Activated CD4-positive, alpha-beta T cell treated with anti-CD3 and anti-CD28 coated beads for 36 hours (primary cell): ENCODE data around the gene BCKDK. TPM values are rescaled to one million over a fixed set of nuclear protein-coding genes. Genes with fewer than 3 reads are reported as not detected.
A peak's percentile ranks its signal among the peaks of the same experiment; 100 is the strongest.

ENCODE experiments used
- ATAC-seq: fragments of 200-7000 bp; cut with Tn5 transposase; one replicate; pipeline ENCODE4 v1.10.0; 2021; ENCODE audit warnings: mild to moderate bottlenecking, moderate library complexity
- CTCF ChIA-PET: fragments of 350-600 bp; sonication (Branson Sonifier 250); formaldehyde crosslinking; loops from one replicate; lab custom pipeline; 2021; ENCODE audit warnings: antibody characterized with exemption; lab: Charles Lee
- POLR2A ChIA-PET: fragments of 350-600 bp; sonication (Branson Sonifier 250); formaldehyde crosslinking; loops from one replicate; lab custom pipeline; 2021; ENCODE audit warnings: antibody characterized with exemption, inconsistent platforms; lab: Charles Lee
- DNase-seq: peaks from one replicate; pipeline ENCODE4 v3.0.0-alpha.2; 2020
- H3K27ac Mint-ChIP-seq: one replicate; pipeline ENCODE4 v1.8.0; 2021; ENCODE audit warnings: mixed read lengths
- H3K27me3 Mint-ChIP-seq: one replicate; pipeline ENCODE4 v1.8.0; 2021; ENCODE audit warnings: mixed read lengths
- H3K36me3 Mint-ChIP-seq: one replicate; pipeline ENCODE4 v1.8.0; 2021; ENCODE audit warnings: low read depth, mixed read lengths
- H3K4me1 Mint-ChIP-seq: one replicate; pipeline ENCODE4 v1.8.0; 2021; ENCODE audit warnings: mixed read lengths
- H3K4me3 Mint-ChIP-seq: one replicate; pipeline ENCODE4 v1.8.0; 2021; ENCODE audit warnings: mild to moderate bottlenecking, moderate library complexity, mixed read lengths
- H3K9me3 Mint-ChIP-seq: one replicate; pipeline ENCODE4 v1.8.0; 2021; ENCODE audit warnings: low read depth, mixed read lengths
- intact Hi-C, 2 experiments: fragments of 100-400 bp; cut with DNase I in 1 of 2; cut with micrococcal nuclease in 1 of 2; formaldehyde crosslinking; loops; one replicate each; pipeline versions ENCODE4 v1.14.2 to v1.15.1; 2022 to 2024; cut with DNase I, micrococcal nuclease
- total RNA-seq, 2 experiments: library from RNA; stranded (reverse); gene quantifications; one replicate each; pipeline ENCODE4 v1.2.3, GENCODE V29; 2021

Gene BCKDK
- total RNA-seq, 2 experiments from 2014 or later = 50.0 to 53.3 TPM

- DNase-seq (peak; percentile 95), ATAC-seq (peak; percentile 53)
- H3K9me3 Mint-ChIP-seq = no peaks in the 10 kb centered on the region
- intact Hi-C loops = loop anchor here (1.0 to 5.0 kb wide), 9 partner anchors 77 to 801 kb away; partner anchors contain the start of genes FBRS (in 1 of the 2), FUS (in 1 of the 2), PHKG2 (in 1 of the 2) and RUSF1 (in 1 of the 2)
- H3K4me3 Mint-ChIP-seq = peak overlapping the region; percentile 97
- H3K4me1 Mint-ChIP-seq = peaks cover 34% of the 10 kb centered on the region
- H3K27me3 Mint-ChIP-seq = no peaks in the 10 kb centered on the region
- H3K36me3 Mint-ChIP-seq = peaks cover 29% of the 10 kb centered on the region
- POLR2A ChIA-PET = interaction anchor here (0.6 to 1.8 kb wide), 15 partner anchors 12 to 326 kb away, joined by 3 to 23 read pairs (median 4); partner anchors contain the start of genes FUS, KAT8, PHKG2 and STX4
- peak overlapping the region; percentile 98 for H3K27ac Mint-ChIP-seq
- CTCF ChIA-PET = interaction anchor here (0.6 to 2.3 kb wide), 12 partner anchors 10 to 796 kb away, joined by 3 to 15 read pairs (median 3); partner anchors contain the start of genes KAT8, STX4 and VKORC1
These were observed 34.8 kb upstream of the BCKDK start for GRCh38 chr16:31073142-31073969.

GRCh38 chr16:31073970-31074813 is 34.0 kb upstream of the BCKDK start, which contains the start of the genes ZNF646 and ZNF668:
ZNF646 (plus strand) TSS chr16:31074422; CDS start chr16:31076325, 1,903 bp downstream.
ZNF668 (minus strand) TSS chr16:31074240; CDS start chr16:31064459, 9,781 bp downstream.
- peaks cover 30% of the 10 kb centered on the region for H3K4me1 Mint-ChIP-seq
- H3K9me3 Mint-ChIP-seq = no peaks in the 10 kb centered on the region
- POLR2A ChIA-PET = interaction anchor here (0.6 to 1.8 kb wide), 14 partner anchors 11 to 326 kb away, joined by 3 to 23 read pairs (median 4); partner anchors contain the start of genes FUS, KAT8, PHKG2 and STX4
- peak within 1 kb of the TSS; percentile 97 for H3K4me3 Mint-ChIP-seq
- no peaks in the 10 kb centered on the region for H3K27me3 Mint-ChIP-seq
- H3K27ac Mint-ChIP-seq = peak within 1 kb of the TSS; percentile 98
- intact Hi-C loops = loop anchor here (1.0 to 5.0 kb wide), 26 partner anchors 20 to 801 kb away; partner anchors contain the start of genes ARMC5 (in 2 of the 2), FUS (in 2 of the 2), KAT8 (in 2 of the 2) and SETD1A (in 2 of the 2)
- CTCF ChIA-PET = interaction anchor here (0.6 to 2.3 kb wide), 13 partner anchors 11 to 795 kb away, joined by 3 to 15 read pairs (median 3); partner anchors contain the start of genes KAT8, STX4 and VKORC1
- H3K36me3 Mint-ChIP-seq = peaks cover 37% of the 10 kb centered on the region
- DNase-seq = peak; percentile 99
- ATAC-seq = peak; percentile 83

- peak overlapping the region; percentile 98 for H3K27ac Mint-ChIP-seq
- intact Hi-C loops = loop anchor here (1.0 to 5.0 kb wide), 19 partner anchors 20 to 627 kb away; partner anchors contain the start of genes ARMC5 (in 2 of the 2), KAT8 (in 2 of the 2), SETD1A (in 2 of the 2) and VKORC1 (in 2 of the 2)
- H3K36me3 Mint-ChIP-seq = peaks cover 38% of the 10 kb centered on the region
- no peak for DNase-seq
- no peaks in the 10 kb centered on the region for H3K27me3 Mint-ChIP-seq
- ATAC-seq = no peak
- H3K4me3 Mint-ChIP-seq = peak overlapping the region; percentile 97
- CTCF ChIA-PET = interaction anchor here (0.9 to 2.3 kb wide), 7 partner anchors 20 to 794 kb away, joined by 3 to 15 read pairs (median 7); partner anchors contain the start of genes KAT8, STX4 and VKORC1
- no peaks in the 10 kb centered on the region for H3K9me3 Mint-ChIP-seq
- POLR2A ChIA-PET = interaction anchor here (0.6 to 1.8 kb wide), 11 partner anchors 11 to 144 kb away, joined by 3 to 23 read pairs (median 4); partner anchors contain the start of genes FUS, KAT8 and STX4
- peaks cover 28% of the 10 kb centered on the region for H3K4me1 Mint-ChIP-seq
These were observed 33.4 kb upstream of the BCKDK start for GRCh38 chr16:31074814-31075183.

- ChIA-PET POLR2A (no interaction called here), CTCF (interaction anchor here (0.7 kb wide), 1 partner anchor 41 kb away, joined by 5 read pairs; the partner anchor contains the start of gene KAT8)
- intact Hi-C loops = no loop called here
- no peak overlapping the region for H3K27ac Mint-ChIP-seq
- ATAC-seq (no peak), DNase-seq (no peak)
- peaks cover 44% of the 10 kb centered on the region for H3K36me3 Mint-ChIP-seq
- no peaks in the 10 kb centered on the region for H3K9me3 Mint-ChIP-seq
- peaks cover 32% of the 10 kb centered on the region for H3K4me1 Mint-ChIP-seq
- no peaks in the 10 kb centered on the region for H3K27me3 Mint-ChIP-seq
- peak overlapping the region; percentile 97 for H3K4me3 Mint-ChIP-seq
These were observed 31.9 kb upstream of the BCKDK start for GRCh38 chr16:31076319-31076718.

GRCh38 chr16:31077024-31077423 is 31.2 kb upstream of the BCKDK start:
- no peaks in the 10 kb centered on the region for H3K27me3 Mint-ChIP-seq

GRCh38 chr16:31077592-31078396 is 30.4 kb upstream of the BCKDK start:
- intact Hi-C loops = no loop called here
- H3K27me3 Mint-ChIP-seq = no peaks in the 10 kb centered on the region

More at GRCh38 chr16:31077024-31077423, 31.2 kb upstream of the BCKDK start:
- Mint-ChIP-seq H3K4me1 (peaks cover 27% of the 10 kb centered on the region), H3K27ac (no peak overlapping the region), H3K4me3 (no peak overlapping the region), H3K36me3 (peaks cover 43% of the 10 kb centered on the region), H3K9me3 (no peaks in the 10 kb centered on the region)
- intact Hi-C loops = no loop called here
- no peak for ATAC-seq
- CTCF ChIA-PET = interaction anchor here (1.3 kb wide), 1 partner anchor 95 kb away, joined by 5 read pairs; no protein-coding TSS in a partner anchor
- POLR2A ChIA-PET = no interaction called here
- no peak for DNase-seq

GRCh38 chr16:31078597-31079341 is 29.4 kb upstream of the BCKDK start:
- Mint-ChIP-seq H3K27me3 (no peaks in the 10 kb centered on the region), H3K27ac (no peak overlapping the region), H3K4me3 (no peak overlapping the region), H3K36me3 (peaks cover 38% of the 10 kb centered on the region), H3K9me3 (no peaks in the 10 kb centered on the region), H3K4me1 (peaks cover 25% of the 10 kb centered on the region)
- ChIA-PET POLR2A (interaction anchor here (0.6 kb wide), 1 partner anchor 13 kb away, joined by 4 read pairs; no protein-coding TSS in a partner anchor), CTCF (interaction anchor here (0.7 to 1.3 kb wide), 2 partner anchors 96 to 139 kb away, joined by 3 to 5 read pairs; no protein-coding TSS in a partner anchor)
- ATAC-seq (no peak), DNase-seq (no peak)
- intact Hi-C loops = no loop called here

More at GRCh38 chr16:31077592-31078396, 30.4 kb upstream of the BCKDK start:
- no peaks in the 10 kb centered on the region for H3K9me3 Mint-ChIP-seq
- no peak overlapping the region for H3K27ac Mint-ChIP-seq
- peaks cover 38% of the 10 kb centered on the region for H3K36me3 Mint-ChIP-seq
- DNase-seq (no peak), ATAC-seq (no peak)
- no peak overlapping the region for H3K4me3 Mint-ChIP-seq
- H3K4me1 Mint-ChIP-seq = peaks cover 25% of the 10 kb centered on the region
- POLR2A ChIA-PET = interaction anchor here (0.6 kb wide), 1 partner anchor 14 kb away, joined by 4 read pairs; no protein-coding TSS in a partner anchor
- CTCF ChIA-PET = interaction anchor here (0.6 to 1.3 kb wide), 2 partner anchors 79 to 95 kb away, joined by 3 to 5 read pairs; no protein-coding TSS in a partner anchor

GRCh38 chr16:31079342-31079944 is 28.7 kb upstream of the BCKDK start:
- H3K9me3 Mint-ChIP-seq = no peaks in the 10 kb centered on the region
- H3K27me3 Mint-ChIP-seq = no peaks in the 10 kb centered on the region
- POLR2A ChIA-PET = interaction anchor here (0.6 to 0.7 kb wide), 2 partner anchors 38 to 101 kb away, joined by 3 read pairs; partner anchors contain the start of gene KAT8
- H3K36me3 Mint-ChIP-seq = peaks cover 38% of the 10 kb centered on the region
- intact Hi-C loops = no loop called here
- ATAC-seq = no peak
- H3K4me3 Mint-ChIP-seq = no peak overlapping the region
- peaks cover 25% of the 10 kb centered on the region for H3K4me1 Mint-ChIP-seq
- CTCF ChIA-PET = interaction anchor here (0.7 kb wide), 1 partner anchor 140 kb away, joined by 3 read pairs; no protein-coding TSS in a partner anchor
- no peak overlapping the region for H3K27ac Mint-ChIP-seq
- no peak for DNase-seq
